ENCODE measurements around the gene NUTM1. TPM values are rescaled to one million over a fixed set of nuclear protein-coding genes. Genes with fewer than 3 reads are reported as not detected.

NUTM1 gene
- total RNA-seq, 4 donors from 2014 or later, result not detected

- H3K4me1 ChIP-seq, result peaks cover 0 to 7% (median 2%) of the 10 kb centered on the region in 4 donors
- no peak for TF ChIP-seq EP300 (IDR thresholded peaks at IDR 0.05; ENCODE audit: low read depth)
- H3K27ac ChIP-seq, result no peak overlapping the region
- in situ Hi-C loops (cut with MboI; ENCODE audit: low pct_ligation_motif_present in 1 of 4, low pct_unique_long_range_greater_than_20kb in 1 of 4, low sequenced_read_pairs in 3 of 4), result no loop called here
- H3K4me3 ChIP-seq, result no peak overlapping the region
- no peaks in the 10 kb centered on the region for H3K36me3 ChIP-seq
- intact Hi-C loops (cut with DNase I; ENCODE audit: low total_unique reads), result no loop called here
- no peak for DNase-seq
- 60 to 93% methylated on average over 1 to 10 of the region's 10 CpGs for WGBS, 2 donors (ENCODE audit: low coverage in 1 of 2)
- no peaks in the 10 kb centered on the region for H3K27me3 ChIP-seq
- no peaks in the 10 kb centered on the region for H3K9me3 ChIP-seq
Measured at GRCh38 chr15:34323217-34323616, 19.9 kb upstream of the NUTM1 start.

- Histone ChIP-seq H3K27ac (no peak overlapping the region), H3K4me3 (no peak overlapping the region), H3K27me3 (no peaks in the 10 kb centered on the region), H3K9me3 (no peaks in the 10 kb centered on the region), H3K36me3 (no peaks in the 10 kb centered on the region), H3K4me1 (no peaks in the 10 kb centered on the region)
- in situ Hi-C loops (cut with MboI; ENCODE audit: low pct_ligation_motif_present in 1 of 4, low pct_unique_long_range_greater_than_20kb in 1 of 4, low sequenced_read_pairs in 3 of 4) (loop anchor here in 1 of 4 donors (25.0 kb wide), 1 partner anchor 238 kb away; no protein-coding TSS in a partner anchor), intact Hi-C loops (cut with DNase I; ENCODE audit: low total_unique reads) (no loop called here)
- TF ChIP-seq POLR2A (IDR thresholded peaks at IDR 0.05) (no peak), EP300 (IDR thresholded peaks at IDR 0.05; ENCODE audit: low read depth) (no peak), POLR2AphosphoS5 (IDR thresholded peaks at IDR 0.05) (no peak)
- TF ChIP-seq, protein P1, sequence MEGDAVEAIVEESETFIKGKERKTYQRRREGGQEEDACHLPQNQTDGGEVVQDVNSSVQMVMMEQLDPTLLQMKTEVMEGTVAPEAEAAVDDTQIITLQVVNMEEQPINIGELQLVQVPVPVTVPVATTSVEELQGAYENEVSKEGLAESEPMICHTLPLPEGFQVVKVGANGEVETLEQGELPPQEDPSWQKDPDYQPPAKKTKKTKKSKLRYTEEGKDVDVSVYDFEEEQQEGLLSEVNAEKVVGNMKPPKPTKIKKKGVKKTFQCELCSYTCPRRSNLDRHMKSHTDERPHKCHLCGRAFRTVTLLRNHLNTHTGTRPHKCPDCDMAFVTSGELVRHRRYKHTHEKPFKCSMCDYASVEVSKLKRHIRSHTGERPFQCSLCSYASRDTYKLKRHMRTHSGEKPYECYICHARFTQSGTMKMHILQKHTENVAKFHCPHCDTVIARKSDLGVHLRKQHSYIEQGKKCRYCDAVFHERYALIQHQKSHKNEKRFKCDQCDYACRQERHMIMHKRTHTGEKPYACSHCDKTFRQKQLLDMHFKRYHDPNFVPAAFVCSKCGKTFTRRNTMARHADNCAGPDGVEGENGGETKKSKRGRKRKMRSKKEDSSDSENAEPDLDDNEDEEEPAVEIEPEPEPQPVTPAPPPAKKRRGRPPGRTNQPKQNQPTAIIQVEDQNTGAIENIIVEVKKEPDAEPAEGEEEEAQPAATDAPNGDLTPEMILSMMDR (IDR thresholded peaks at IDR 0.05), result no peak
- no peak for DNase-seq
- WGBS, 2 donors (ENCODE audit: low coverage in 1 of 2), result 88 to 95% methylated on average over 1 of the region's 1 CpG
Measured at GRCh38 chr15:34324933-34325332, 18.2 kb upstream of the NUTM1 start.

GRCh38 chr15:34325368-34325767, 17.7 kb upstream of the NUTM1 start:
- H3K36me3 ChIP-seq, result no peaks in the 10 kb centered on the region
- H3K27me3 ChIP-seq, result no peaks in the 10 kb centered on the region
- intact Hi-C loops (cut with DNase I; ENCODE audit: low total_unique reads), result no loop called here
- H3K9me3 ChIP-seq, result no peaks in the 10 kb centered on the region
- no peaks in the 10 kb centered on the region for H3K4me1 ChIP-seq
- DNase-seq, result no peak
- in situ Hi-C loops (cut with MboI; ENCODE audit: low pct_ligation_motif_present in 1 of 4, low pct_unique_long_range_greater_than_20kb in 1 of 4, low sequenced_read_pairs in 3 of 4), result loop anchor here in 1 of 4 donors (25.0 kb wide), 1 partner anchor 238 kb away; no protein-coding TSS in a partner anchor
- no peak overlapping the region for H3K27ac ChIP-seq
- no peak for TF ChIP-seq POLR2AphosphoS5 (IDR thresholded peaks at IDR 0.05)
- no peak for TF ChIP-seq EP300 (IDR thresholded peaks at IDR 0.05; ENCODE audit: low read depth)
- TF ChIP-seq, protein P1 (IDR thresholded peaks at IDR 0.05), result no peak
- TF ChIP-seq POLR2A (IDR thresholded peaks at IDR 0.05), result no peak
- H3K4me3 ChIP-seq, result no peak overlapping the region

- TF ChIP-seq POLR2A (IDR thresholded peaks at IDR 0.05) (no peak), POLR2AphosphoS5 (IDR thresholded peaks at IDR 0.05) (no peak), EP300 (IDR thresholded peaks at IDR 0.05; ENCODE audit: low read depth) (no peak)
- TF ChIP-seq, protein P1 (IDR thresholded peaks at IDR 0.05), result no peak
- H3K27ac ChIP-seq, result peak overlapping the region in 3 of 4 donors; percentile 11 to 53 (median 26)
- no peaks in the 10 kb centered on the region for H3K27me3 ChIP-seq
- H3K9me3 ChIP-seq, result no peaks in the 10 kb centered on the region
- no peaks in the 10 kb centered on the region for H3K36me3 ChIP-seq
- intact Hi-C loops (cut with DNase I; ENCODE audit: low total_unique reads) (no loop called here), in situ Hi-C loops (cut with MboI; ENCODE audit: low pct_ligation_motif_present in 1 of 4, low pct_unique_long_range_greater_than_20kb in 1 of 4, low sequenced_read_pairs in 3 of 4) (loop anchor here in 1 of 4 donors (25.0 kb wide), 1 partner anchor 241 kb away; no protein-coding TSS in a partner anchor)
- DNase-seq, result no peak
- no peaks in the 10 kb centered on the region for H3K4me1 ChIP-seq
- WGBS, 2 donors (ENCODE audit: low coverage in 1 of 2), result 70 to 90% methylated on average over 4 of the region's 4 CpGs
- no peak overlapping the region for H3K4me3 ChIP-seq
Measured at GRCh38 chr15:34327906-34328305, 15.2 kb upstream of the NUTM1 start.

DNA sequence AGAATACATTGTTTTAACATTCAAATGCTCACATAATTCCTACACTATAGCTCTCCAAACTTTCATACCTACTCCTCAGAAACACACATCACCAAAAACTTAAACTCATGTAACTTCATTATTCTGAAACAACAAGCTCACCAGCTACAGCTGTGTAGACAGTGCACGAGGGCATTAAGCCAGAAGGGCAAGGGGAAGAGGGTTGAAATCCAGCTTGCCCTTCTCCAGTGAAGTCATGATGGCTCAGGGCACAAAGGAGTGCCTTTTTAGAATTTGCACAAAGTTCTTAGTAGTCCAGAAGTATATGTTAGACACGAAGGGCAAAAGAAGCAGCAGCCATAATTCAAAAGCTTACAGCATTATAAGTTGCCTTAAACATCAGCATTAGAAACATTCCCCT, 14.1 kb upstream of the NUTM1 start:
- 60 to 70% methylated on average over 1 to 2 of the region's 2 CpGs for WGBS, 2 donors (ENCODE audit: low coverage in 1 of 2)
- Histone ChIP-seq H3K36me3 (no peaks in the 10 kb centered on the region), H3K9me3 (no peaks in the 10 kb centered on the region), H3K27me3 (no peaks in the 10 kb centered on the region), H3K4me3 (no peak overlapping the region), H3K27ac (peak overlapping the region in 1 of 4 donors; percentile 23), H3K4me1 (no peaks in the 10 kb centered on the region)
- DNase-seq, result no peak
- in situ Hi-C loops (cut with MboI; ENCODE audit: low pct_ligation_motif_present in 1 of 4, low pct_unique_long_range_greater_than_20kb in 1 of 4, low sequenced_read_pairs in 3 of 4) (loop anchor here in 1 of 4 donors (25.0 kb wide), 1 partner anchor 242 kb away; no protein-coding TSS in a partner anchor), intact Hi-C loops (cut with DNase I; ENCODE audit: low total_unique reads) (no loop called here)
- TF ChIP-seq POLR2AphosphoS5 (IDR thresholded peaks at IDR 0.05), result no peak
- TF ChIP-seq EP300 (IDR thresholded peaks at IDR 0.05; ENCODE audit: low read depth), result no peak
- TF ChIP-seq, protein P1 (IDR thresholded peaks at IDR 0.05), result no peak
- no peak for TF ChIP-seq POLR2A (IDR thresholded peaks at IDR 0.05)
